Fibroblast of gingiva (primary cell): ENCODE results near the gene SAMSN1.

Experiments
- DNase-seq: peaks from one replicate; pipeline ENCODE4 v3.0.0-alpha.2; 2011; ENCODE audit warnings: low read depth

The SAMSN1 gene

DNA sequence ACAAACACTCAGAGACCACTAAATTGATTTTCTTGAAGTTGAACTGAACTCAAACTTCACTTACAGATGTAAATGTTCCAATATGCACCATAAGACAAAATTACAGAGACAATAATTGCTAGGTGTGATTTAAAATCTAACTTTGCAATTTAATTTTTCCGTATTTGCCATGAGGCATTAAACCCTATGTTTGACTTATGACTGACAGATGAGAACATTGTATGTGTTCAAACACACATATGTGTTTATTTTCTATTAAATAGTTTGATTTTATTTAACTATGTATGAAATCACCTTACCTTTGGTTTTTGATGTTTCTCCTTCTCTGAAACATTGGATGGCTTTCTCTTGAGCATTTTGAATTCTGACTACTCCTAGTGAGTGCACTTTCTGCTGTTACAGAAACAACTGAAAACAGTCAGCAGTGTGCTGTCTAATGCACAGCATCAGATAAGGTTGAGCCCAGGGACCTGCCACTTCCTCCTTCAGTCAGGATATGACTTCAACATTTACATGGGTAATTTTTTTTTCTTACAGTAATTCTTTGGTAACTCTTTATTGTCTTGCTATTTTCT, at the start of gene SAMSN1:
SAMSN1 (minus strand) TSS at position 410 of the 575 bp plus-strand sequence; CDS start at position 356, 54 bp downstream.
- DNase-seq, result no peak

DNA sequence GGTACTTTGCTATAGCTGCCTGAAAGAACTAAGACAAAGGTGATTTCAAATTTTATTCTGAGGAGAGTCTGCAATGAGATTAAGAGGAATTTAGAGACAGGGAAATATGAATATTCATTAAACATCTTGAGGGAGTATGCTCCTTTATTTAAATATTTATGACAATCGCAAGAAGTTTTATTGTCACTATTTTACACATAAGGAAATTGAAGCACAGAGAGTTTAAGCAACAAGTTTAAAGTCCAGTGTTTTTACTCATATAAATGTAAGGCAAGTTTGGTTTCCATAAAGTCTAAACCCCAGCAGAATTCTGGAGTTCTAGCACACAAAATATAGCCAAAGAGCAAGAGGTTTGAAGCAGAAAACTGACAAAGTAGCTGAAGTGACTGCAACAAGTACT, 49.3 kb upstream of the SAMSN1 start:
- no peak for DNase-seq

DNA sequence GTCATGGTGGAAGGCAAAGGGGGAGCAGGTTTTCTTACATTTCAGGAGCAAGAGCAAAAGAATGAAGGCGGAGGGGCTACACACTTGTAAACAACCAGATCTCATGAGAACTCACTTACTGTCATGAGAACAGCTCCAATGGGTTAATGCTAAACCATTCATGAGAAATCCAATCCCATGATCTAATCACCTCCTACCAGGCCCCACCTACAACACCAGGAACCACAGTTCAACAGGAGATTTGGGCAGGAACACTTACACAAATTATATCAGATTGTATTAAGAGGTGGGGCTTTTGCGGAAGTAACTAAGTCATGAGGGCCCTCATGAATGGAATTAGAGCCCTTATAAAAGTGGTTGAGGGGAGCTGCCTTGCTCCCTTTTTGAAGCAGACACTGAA, 48.9 kb upstream of the SAMSN1 start:
- DNase-seq, result no peak

DNA sequence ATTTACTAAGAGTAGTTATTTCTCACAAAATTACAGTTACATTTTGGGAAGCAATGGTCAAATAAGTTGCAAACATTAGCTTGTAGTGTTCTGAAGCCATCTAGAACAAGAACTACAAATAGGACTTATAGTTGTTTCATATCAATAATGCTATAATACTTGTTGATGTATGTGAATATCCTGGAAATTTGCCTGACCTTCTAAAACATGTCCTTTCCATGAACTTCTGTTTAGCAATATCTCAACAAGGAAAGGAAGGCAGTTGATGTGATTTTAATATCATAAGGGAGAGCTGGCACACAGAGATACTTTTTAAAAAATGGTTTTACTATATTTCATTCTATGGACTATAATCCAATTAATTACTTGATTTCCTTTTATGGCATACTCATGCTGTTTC, 47.1 kb upstream of the SAMSN1 start:
- no peak for DNase-seq

DNA sequence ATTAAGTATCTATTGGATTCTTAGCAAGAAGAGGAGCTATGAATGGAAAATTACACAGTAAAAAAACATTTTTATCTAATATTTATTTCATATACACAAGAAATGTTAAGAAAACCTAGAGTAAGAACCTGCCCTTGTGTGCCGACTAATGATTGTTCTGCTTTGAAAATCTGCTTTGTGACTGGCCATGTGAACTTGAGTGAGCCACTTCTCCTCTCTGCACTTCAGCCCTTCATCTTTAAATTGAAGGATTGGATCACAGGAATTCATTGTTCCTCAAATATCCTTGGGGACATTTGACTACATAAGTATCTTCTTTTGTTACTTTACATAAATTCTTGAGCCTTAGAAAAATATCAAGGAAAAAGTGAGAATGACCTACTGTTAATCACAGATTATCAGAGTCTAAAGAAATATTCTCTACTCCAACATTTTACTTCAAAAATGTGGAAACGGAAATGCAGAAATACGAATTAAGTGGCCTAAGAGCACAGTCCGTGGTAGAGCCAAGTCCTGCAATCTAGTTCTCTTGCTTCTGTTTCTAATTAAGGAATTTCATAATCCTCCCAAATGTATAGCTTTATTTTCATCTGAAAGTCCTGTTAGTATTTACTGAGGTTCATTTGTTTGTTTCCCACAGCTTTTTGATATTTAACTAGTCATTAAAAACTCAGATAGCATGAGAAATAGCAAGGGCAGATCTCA, 46.3 kb upstream of the SAMSN1 start:
- peak; percentile 5 for DNase-seq

DNA sequence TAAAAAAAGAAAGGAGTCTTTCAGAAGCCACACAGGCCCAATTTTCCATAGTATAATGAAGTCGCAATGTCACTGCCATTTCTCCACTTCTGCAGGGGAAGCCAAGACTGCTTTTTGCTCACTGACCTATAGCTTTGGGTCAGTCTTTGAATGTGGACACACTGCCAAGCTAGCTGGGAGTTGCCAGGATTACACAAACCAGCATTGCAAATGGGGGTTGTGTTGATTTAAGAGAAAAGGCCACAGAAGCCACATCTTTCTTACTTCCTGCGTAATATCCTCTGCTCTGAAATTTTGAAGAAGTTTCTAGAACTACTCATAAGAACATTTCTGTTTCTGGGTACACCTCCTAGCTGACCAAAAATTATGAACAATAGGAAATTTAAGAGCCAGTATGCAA, 45.8 kb upstream of the SAMSN1 start:
- DNase-seq, result peak; percentile 87

DNA sequence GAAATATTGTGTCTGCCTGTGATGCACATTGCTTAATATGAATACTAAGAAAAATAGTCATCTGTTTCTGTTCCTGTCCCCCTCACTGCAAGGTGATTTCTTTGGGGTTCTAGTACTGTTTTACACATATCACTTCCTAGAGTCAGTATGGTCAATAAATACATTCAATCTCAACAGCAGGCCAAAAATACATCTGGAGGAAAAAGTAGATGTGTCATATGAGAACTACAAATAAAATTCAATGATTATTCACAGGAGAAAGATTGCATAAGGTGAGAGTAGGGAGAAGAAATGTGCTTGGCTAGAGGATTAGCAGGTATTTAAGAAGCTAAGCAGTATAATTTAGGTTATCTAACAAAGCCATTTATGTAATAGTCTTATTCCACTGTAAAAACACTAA, 45.3 kb upstream of the SAMSN1 start:
- no peak for DNase-seq

DNA sequence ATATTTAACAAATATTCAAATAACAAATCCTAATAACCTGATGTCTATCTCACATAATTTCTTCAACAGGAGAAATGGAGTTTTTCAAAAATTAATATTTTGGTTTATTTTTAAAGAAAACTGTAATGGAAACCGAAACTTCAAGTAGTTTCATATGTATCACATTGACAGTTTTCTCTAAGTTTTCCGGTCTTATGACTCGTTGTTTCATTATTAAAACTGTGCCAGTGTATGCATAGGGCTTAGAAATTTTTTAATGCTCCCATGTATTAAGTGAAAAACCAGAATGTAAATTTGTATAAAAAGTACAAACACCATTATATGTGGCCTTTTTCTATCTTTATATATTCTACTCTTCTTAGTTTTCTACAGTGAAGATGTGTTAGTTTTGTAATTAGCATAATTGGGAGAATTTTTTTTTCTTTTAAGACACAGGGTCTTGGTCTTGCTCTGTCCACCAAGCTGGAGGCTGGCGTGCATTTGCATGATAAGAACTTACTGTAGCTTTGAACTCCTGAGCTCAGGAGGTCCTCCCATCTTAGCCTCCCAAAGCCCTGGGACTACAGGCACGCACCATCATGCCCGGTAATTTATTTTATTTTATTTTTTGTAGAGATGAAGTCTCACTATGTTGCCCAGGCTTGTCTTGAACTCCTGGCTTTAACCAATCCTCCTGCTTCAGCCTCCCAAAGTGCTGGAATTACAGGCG, 43.9 kb upstream of the SAMSN1 start:
- no peak for DNase-seq

DNA sequence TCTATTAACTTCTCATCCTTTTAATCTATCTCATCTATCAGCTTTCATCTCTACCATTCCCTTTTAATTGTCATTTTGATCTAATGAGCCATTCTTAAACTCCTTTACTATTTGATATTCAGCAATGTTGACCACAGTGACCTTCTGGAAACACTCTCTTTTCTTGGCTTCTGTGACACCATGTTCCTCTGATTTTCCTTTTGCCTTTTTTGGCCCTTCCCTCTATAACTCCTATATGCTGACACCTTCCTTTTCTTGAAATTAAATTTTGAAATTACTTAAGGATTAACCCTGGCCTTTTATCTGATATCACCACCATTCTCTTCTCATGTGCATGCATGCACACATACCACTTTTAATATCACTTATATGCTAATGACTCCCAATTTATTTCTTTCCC, 41.2 kb upstream of the SAMSN1 start:
- DNase-seq, result no peak

DNA sequence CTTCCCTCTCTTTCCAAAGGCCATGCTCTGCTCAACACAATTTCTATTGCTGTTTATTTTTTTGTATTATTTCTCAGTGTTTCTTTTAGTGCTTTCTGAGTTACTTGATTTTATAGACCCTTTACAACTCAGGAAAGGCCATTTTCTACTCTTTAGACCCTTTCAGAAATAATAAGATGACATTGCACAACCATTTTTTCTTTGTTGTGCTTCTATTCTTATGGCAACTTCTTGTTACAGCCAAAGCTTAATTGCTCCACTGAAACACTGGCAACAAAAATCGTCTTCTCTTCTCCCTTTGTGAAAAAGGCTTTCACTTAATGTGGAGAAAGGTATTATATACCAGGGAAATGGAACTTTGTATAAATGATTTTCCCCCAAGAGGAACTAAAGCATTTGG, 39.0 kb upstream of the SAMSN1 start:
- DNase-seq, result no peak

DNA sequence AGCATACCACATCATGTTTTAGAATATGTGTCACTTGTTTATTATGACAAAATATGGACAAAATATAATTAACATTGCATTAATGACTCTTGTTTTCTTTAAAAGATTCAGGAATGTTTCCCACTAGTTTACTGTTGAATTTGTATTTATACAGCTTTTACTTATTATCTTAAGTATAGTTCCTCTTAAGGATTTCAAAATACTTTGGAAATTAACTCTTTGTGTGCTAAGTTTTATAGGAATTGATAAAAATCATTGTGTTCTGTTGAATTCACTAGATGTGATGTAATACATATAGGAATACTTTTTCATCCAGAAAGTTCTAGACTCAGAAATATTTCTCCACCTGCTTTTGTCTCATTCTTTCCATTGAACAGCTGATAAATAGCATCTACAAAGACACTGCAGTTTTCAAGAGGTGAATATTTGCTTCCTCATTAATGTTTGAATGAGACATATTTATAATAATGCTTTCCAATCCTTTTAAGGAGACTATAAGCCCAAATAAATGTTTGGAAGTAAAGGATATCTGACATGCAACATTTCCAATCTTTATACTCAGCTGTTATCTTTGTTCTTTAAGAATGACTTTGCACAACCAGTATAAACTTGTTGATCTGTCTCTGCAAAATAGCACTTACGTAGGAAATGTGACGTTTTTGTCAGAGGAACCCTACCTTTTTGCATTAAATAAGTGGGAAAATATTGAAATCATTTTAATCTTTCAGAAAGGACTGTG, 38.4 kb upstream of the SAMSN1 start:
- DNase-seq, result no peak

DNA sequence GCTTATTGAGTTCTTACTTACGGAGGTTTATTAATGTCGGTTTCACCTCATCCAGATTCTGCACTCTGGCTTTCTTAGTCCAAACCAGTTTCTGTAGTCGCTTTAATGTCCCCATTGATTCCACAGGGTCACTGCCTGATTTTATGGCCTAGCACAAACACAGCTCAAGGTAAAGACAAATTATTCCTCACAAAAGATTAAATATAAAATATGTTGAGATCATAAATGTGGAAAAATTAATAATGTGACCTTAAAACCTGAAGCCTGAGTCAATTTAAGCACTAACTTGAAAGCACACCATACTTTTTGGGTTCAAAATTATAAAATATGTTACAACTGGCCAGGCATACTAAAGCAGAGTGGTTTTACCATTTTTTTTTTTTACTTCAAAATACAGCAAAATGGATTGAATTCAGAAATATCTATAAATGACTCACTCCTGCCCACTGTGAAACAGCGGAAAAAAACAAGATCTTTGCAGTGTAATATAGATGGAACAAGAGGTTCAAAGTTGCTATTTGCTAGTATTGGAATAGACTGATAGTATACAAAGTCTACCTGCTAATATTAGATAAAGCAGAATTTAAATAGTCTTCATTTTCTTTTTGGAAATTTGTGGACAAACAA, 37.6 kb upstream of the SAMSN1 start:
- DNase-seq, result no peak

DNA sequence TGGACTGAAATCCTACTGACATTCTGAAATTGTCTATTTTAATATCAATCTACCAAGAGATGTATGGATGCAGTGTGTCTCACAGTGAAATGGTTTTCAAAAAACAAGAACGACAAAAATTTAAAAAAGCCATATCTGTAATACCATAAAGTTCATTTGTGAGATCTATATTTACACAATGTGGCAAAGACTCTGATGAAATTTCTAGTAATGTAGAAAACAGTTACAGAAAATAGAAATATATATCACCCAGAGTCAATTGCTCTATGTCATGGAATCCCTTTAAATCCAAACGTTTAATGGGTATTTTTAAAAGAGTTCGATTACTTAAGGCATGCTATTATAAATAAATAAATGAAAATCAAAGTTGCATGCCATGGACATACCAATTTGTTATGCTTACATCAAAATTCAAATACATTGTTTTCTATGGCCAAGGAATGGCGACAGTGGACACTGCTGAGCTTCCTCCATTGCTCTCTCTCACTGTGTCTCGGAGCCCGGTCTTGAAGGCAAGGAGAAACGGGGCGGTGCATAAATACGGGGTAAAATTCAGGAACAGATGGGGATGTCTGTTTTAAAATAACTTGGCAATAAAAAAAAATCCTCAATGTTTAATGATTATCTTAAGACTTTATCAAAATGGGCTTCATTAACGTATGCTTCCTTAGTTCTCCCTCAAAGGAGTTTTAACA, 37.0 kb upstream of the SAMSN1 start:
- no peak for DNase-seq

DNA sequence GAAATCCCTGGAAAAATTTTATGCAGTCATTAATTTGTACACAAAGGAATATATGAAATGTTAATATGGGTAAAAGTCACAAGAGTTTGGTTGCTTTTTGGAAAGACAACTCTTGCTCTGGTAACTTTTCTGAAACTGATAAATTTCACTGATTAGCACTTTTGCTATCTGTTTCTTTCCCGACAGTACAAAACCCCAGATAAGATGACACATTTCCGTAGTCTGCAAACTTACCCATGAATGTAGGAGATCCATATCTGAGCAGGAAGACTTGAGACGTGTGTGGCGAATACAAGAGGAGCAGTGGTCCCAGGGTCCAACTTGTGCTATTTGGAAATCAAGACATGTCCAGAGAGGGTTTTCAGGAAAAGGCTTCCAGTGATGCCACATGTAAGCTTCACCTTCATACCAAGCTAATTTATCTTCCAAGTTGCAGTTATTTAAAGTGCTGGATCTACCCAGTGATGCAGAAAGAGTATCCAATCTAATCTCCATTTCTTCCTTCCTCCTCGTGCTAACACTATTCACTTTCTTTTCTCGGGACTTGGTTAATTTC, 35.9 kb upstream of the SAMSN1 start:
- DNase-seq, result no peak

DNA sequence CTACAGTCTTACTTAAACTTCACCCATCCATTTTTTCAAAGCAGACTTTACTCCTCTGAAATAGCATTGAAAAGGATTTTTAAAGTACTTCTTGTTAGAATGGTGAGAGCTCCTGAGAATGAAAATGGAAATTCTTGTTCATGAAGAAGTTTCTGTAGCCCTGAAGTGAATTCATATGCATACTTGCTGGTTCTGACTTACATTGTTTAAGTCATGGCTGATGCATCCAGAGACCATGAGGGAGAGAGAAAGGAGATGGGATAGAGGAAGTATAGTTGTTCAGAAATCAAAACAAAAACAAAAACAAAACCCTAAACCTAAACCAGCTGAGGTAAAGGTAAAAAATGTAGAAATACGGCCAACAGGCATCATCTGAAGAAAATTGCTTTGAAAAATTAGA, 27.1 kb upstream of the SAMSN1 start:
- no peak for DNase-seq

DNA sequence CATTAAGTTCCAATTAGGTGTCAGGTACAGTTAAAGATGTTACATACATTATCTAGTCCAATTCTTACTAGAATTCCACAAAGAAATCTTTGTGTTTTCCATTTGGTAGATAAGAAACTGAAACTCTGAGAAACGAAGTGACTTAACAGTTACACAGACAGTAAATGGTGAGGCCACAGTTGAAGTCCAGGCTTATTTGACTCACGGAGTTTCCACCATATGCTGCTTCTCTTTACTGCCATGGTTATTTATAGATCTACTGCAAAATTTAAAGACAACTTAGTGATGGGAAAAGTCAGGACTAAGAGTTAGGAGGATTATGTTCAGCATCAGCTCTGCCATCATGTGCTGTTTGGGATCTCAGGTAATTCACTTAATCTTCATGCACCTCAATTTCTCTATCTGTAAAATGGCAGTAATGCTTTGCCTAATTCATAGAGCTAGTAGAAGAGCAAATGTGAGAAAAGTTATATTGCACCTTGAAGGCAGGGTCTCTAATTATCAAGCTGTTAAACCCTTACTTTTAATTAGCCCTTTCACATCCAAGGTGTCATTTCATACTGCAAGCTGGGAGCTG, 26.2 kb upstream of the SAMSN1 start:
- DNase-seq, result no peak

DNA sequence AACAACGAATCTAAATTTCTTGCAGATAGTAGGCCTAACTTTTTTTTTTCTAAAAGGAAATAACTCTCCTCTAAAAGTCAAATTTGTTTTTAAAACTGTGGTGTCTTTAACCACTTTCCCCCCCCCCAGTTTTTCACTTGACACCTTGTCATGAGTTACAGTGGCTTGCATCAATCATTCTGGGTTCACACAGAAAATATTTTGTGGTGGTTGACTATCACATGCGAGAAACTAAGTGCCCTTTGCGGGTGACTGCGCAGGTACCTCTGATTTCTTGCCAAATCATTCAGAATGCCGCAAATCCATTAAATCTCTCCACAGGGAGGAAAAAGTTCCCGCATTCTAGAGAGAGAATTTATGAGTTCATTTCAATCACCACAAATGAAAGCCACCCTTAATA, 23.8 kb upstream of the SAMSN1 start:
- no peak for DNase-seq

DNA sequence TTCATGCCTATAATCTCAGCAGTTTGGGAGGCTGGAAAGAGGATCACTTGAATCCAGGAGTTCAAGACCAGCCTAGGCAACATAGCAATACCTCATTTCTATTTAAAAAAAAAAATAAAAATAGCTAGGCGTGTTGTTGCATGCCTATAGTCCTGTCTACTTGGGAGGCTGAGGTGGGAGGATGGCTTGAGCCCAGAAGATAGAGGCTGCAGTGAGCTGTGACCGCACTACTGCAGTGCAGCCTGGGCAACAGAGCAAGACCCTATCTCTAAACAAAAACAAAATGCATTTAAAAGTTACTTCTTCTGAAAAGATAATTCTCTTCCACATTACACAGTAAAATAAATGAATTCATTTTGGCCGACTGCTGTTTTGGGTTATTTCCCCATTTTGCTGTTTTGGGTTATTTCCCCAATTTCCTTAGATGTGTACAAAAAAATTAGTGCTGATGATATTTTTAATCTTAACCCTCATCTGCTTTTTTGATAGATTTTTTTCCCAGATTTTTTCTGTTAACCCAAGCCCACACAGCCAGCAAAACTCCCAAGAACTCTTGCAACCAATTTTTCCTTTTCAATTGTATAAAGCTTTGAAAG, 23.0 kb upstream of the SAMSN1 start:
- no peak for DNase-seq

DNA sequence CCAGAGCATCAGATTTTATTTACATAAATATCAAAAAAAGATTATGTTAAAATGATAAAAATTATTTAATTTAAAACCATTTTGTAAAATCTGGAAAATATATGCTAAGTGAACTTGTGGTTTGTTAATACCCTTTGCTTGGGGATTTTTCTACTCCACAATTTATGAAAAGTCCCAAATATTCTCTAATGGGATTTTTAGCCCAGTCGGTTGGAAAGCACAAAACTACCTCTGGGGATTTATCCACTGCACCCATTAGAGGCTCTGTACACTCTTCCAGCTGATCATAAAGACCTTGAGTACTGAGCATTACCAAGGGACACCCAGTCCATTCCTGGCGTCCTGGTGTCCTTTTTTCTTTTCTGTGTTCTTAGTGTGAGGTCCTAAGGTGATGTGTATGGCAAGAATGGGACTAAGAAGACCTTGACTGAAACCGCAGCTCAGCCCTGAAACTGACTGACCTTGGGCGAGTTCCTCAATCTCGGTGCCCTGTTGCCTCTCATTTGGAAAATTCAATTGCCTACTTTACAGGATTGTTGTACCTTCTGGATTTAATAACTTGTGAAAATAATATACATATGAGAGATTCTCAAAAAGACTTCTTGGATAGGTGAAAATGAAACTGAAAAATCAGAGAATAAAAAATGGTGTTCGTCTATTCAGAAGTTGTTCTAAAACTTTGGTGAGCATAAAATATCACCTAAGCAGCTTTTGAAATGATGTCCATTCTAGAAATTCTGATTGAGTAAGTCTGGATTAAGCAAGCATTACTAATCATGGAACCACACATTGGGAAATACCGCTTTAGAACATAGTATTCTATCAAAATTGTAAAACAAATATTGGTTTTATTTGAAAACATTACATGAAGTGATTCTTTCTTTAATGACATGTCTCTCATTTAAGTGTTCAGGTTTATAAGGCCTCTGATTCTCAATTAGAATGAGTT, 21.5 kb upstream of the SAMSN1 start:
- DNase-seq, result no peak
